Measurements from ENCODE around the gene LTBP2. TPM values are rescaled to one million over a fixed set of nuclear protein-coding genes. Genes with fewer than 3 reads are reported as not detected.

Gene LTBP2
- 0.03 TPM for polyA plus RNA-seq

DNA sequence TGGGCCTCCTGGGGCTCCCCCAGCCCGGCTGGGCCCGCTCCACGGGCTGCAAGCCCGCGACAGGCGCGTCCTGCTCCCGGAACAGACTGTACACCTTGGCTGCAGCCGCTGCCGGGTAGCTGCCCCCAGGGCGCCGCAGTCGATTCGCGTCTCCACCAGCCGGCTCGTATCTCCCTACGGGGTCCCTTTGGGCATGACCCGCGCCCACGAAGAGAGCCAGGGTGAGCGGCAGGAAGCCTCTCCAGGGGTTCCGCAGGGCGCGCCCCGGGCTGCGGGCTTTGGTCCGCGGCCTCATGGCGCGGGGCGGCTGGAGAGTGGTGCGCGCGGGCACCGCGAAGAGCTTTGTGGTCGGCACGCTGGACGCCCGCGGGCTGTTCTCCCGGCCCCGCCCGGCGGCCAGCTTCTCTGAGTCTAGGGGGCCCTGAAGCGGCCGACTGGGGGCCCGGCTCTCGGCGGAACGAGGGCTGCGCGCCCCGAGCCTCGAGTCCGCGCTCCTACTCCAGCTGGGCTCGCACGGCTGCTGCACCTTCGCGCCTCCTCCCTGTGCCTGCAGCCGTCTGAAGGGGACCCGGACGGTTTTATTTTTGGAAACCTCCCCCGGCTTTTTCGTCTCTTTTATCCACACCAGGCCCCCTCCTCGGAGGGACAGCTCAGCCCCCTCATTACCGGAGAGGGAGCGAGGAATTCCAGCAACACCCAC, at the start of gene LTBP2:
Gene LTBP2, minus strand, starts transcription at position 588 of the 700 bp plus-strand sequence. Its CDS starts 293 bp downstream, at position 295.
- Mint-ChIP-seq H3K9me3 (no peaks in the 10 kb centered on the region), H3K36me3 (no peaks in the 10 kb centered on the region), H3K27me3 (peaks cover 9% of the 10 kb centered on the region), H3K27ac (no peak within 1 kb of the TSS), H3K4me1 (peaks cover 21 to 30% (median 28%) of the 10 kb centered on the region in 3 donors), H3K4me3 (peak within 1 kb of the TSS; percentile 72 to 89 (median 84))

DNA sequence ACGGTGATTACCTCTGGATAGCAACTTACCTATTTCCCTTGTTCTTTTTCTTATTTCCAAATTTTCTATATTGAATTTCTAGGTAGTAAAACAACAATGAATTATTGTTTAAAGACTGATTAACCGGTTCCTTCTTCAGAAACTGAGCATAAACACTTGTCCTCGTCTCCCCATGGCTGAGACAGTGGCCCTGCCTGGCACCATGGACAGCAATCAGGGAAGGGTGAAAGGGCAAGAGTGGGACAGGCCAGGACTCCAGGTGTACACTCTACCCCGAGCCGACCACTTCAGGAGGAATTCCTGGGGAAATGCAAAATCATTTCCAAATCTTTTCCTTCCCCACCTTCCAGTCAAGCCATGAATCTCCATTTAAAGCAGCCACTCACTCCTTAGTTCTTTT, 48.8 kb upstream of the LTBP2 start:
- no peak overlapping the region for H3K4me3 Mint-ChIP-seq
- H3K27ac Mint-ChIP-seq: no peak overlapping the region
- no peaks in the 10 kb centered on the region for H3K27me3 Mint-ChIP-seq
- no peaks in the 10 kb centered on the region for H3K9me3 Mint-ChIP-seq
- peaks cover 7% of the 10 kb centered on the region for H3K36me3 Mint-ChIP-seq
- H3K4me1 Mint-ChIP-seq: no peaks in the 10 kb centered on the region

DNA sequence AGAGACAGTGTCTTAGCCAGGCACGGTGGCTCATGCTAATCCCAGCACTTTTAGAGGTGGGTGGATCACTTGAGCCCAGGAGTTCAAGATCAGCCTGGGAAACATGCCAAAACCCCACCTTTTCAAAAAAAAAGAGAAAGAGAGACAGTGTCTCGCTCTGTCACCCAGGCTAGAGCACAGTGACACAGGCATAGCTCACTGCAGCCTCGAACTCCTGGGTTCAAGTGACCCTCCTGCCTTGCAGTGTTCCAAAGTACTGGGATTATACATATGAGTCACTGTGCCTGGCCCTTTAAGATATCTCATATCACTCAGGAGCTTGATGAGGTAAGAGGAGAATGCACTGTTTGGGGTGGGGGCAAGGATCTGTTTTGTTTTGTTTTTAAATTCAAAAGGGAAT, 48.1 kb upstream of the LTBP2 start:
- Mint-ChIP-seq H3K4me3 (no peak overlapping the region), H3K27me3 (no peaks in the 10 kb centered on the region), H3K9me3 (no peaks in the 10 kb centered on the region), H3K4me1 (peaks cover 0 to 2% (median 0%) of the 10 kb centered on the region in 3 donors), H3K27ac (peak overlapping the region in 1 of 3 donors; percentile 53), H3K36me3 (peaks cover 7% of the 10 kb centered on the region)

DNA sequence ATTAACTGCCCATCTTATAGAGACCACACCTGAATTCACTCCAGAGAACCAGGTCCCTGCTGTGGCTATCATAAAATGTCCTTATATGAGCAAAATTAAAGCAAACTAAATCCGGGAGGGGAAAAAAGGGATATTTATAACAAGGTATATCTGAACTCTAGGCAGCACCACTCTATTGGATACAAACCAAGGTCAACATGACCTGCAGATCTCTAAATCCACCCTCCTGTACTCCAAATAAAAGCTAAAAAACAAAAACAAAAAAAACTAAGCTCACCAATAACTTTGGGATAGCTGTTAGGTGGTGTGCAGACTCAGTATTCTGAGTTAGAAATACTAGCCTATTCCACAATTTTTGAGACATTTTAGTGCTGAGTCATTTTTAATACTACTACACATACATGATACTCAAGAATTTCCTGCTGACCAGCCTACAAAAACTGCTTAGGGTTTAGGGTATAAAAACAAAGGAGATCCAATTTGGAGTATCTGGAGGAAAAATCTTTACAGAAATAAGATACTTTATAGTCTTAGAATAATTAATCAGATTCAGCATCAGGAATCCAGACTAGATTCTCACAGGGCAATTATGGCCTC, 46.6 kb upstream of the LTBP2 start:
- H3K4me1 Mint-ChIP-seq: peaks cover 0 to 2% (median 0%) of the 10 kb centered on the region in 3 donors
- no peak overlapping the region for H3K27ac Mint-ChIP-seq
- no peaks in the 10 kb centered on the region for H3K9me3 Mint-ChIP-seq
- no peaks in the 10 kb centered on the region for H3K27me3 Mint-ChIP-seq
- peaks cover 5% of the 10 kb centered on the region for H3K36me3 Mint-ChIP-seq
- H3K4me3 Mint-ChIP-seq: no peak overlapping the region

DNA sequence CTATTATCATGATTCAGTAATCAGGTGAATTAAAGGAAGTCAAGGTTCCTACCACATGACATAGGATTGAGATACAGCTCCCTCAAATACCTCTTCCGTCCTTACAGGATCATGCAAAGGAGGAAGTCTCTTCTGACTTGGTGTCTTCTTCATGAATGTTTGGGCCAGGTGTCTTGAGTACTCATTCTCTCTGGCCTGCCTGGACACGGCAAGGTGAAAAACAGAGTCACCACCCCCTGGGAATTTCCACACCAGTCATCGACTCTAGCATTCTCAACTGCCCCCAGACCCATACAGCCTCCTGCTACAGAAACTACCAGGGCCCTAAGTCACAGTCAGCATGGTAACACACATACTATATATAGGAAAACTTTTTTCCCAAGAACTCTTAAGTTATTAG, 44.9 kb upstream of the LTBP2 start:
- Mint-ChIP-seq H3K4me3 (no peak overlapping the region), H3K36me3 (peaks cover 5% of the 10 kb centered on the region), H3K4me1 (peaks cover 0 to 2% (median 0%) of the 10 kb centered on the region in 3 donors), H3K9me3 (no peaks in the 10 kb centered on the region), H3K27me3 (no peaks in the 10 kb centered on the region), H3K27ac (no peak overlapping the region)

DNA sequence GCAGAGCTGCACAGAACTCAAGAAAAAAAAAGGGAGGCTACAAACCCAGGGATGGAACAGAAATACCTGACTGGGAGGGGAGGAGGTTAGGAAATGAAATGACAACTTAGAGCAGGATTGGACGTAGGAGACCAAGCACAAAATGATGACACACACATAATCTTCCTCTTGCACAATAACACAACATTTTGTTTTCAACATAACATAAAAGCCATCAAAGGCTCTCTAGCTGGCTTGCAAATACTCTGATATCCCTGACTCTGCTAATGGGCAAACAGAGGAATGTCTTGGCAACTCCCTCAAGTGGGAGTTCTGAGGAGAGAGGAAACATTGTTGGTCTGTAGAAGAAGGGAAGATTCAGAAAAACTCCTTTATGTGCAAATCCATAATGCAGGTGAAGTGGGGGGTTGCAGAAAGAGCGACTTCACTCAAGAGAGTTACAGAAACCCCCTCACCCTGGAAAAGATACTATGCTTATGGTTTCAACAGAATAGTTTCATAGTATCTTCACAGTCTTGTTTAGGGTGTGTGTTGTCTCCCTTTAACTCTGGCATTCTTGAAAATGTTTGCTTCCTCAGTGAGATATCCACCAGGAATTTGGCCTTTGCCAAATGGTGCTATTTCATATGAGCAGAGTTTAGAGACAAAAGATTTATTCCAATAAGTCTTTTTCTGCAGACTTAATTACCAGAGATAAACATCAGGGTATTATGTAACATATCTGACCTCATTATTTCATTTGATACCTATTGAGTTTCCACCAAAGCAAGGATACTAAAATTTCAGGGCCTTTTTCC, 43.8 kb upstream of the LTBP2 start:
- Mint-ChIP-seq H3K4me3 (no peak overlapping the region), H3K36me3 (peaks cover 5% of the 10 kb centered on the region), H3K27ac (no peak overlapping the region)

DNA sequence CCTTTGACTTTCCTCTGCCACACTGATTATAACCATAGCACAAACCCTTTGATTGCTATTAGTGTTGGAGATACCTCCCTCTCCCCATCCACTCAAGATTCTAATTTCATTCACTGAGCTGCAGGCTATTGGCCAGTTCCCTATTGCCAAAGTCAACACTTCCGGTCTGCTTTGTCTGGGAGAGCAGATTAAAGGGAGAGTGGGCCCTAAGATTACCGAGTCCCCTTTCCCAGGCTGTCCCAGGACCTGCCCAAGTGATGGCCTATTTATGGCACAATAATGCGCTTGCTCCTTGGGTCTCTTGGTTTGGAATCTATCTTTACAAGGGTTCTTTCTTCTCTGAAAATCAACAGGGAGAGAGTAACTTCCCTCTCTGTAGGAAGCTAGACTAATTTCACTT, 42.9 kb upstream of the LTBP2 start:
- peaks cover 5% of the 10 kb centered on the region for H3K36me3 Mint-ChIP-seq
- H3K9me3 Mint-ChIP-seq: no peaks in the 10 kb centered on the region
- H3K4me1 Mint-ChIP-seq: peaks cover 0 to 2% (median 0%) of the 10 kb centered on the region in 3 donors
- H3K27me3 Mint-ChIP-seq: no peaks in the 10 kb centered on the region
- no peak overlapping the region for H3K27ac Mint-ChIP-seq
- H3K4me3 Mint-ChIP-seq: no peak overlapping the region

More for the DNA sequence above, 43.8 kb upstream of the LTBP2 start:
- peaks cover 0 to 2% (median 0%) of the 10 kb centered on the region in 3 donors for H3K4me1 Mint-ChIP-seq
- no peaks in the 10 kb centered on the region for H3K27me3 Mint-ChIP-seq
- H3K9me3 Mint-ChIP-seq: no peaks in the 10 kb centered on the region

DNA sequence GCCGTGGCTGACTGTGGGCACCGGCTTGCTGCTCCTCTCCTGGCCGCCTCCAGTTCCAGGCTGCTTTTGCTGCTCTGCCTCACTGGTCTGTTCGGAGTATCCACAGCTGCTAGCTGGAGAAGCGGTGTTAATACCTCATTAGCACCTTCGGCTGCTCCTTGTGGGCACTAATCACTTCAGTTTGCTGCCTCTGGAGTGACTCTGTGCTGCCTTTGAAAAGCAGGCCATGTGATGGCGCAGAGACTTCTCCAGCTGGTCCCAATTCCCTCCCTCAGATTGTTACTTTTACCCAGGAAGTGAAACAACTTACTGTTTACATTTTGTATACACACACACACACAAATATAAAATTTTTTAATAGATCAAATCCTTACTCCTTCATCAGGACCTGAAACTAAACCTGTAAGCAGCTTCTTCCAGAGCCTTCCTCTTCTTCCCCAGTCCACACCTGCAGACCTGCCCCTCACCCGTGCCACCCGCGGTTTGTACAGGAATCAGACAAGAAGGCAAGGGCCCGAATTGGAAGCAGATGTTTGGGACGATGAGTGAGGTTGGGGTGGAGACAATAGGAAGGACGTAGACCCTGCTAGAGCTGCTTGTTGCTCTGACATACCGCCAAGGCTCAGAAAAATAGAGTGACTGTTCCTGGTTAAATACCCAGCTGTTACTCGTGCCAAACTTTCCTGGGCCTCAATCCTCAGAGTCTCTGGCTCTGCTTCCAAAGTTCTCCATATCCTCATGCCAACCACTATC, 41.5 kb upstream of the LTBP2 start:
- Mint-ChIP-seq H3K36me3 (no peaks in the 10 kb centered on the region), H3K4me3 (no peak overlapping the region), H3K27me3 (peaks cover 2% of the 10 kb centered on the region), H3K4me1 (peaks cover 0 to 2% (median 0%) of the 10 kb centered on the region in 3 donors), H3K27ac (peak overlapping the region in 1 of 3 donors; percentile 13), H3K9me3 (no peaks in the 10 kb centered on the region)

DNA sequence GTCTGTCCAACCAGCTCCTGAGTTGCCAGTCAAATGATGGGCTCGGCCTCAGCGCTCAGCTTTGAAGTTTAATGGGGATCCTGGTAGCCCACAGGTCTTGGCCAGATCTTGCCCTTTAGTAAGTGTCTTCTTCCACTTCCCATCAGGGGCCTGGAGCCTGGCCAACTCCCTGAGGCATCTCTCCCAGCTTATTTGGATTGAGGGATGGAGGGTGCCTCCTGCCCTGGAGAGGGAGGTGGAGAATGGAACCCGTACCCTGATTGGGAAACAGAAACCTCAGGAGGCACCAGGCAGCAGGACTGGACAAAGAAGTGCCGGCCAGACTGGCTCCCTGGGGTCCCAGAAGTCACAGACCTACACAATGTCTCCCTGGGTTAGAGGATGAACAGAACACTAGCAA, 40.5 kb upstream of the LTBP2 start:
- peaks cover 2% of the 10 kb centered on the region for H3K36me3 Mint-ChIP-seq
- peaks cover 0 to 2% (median 0%) of the 10 kb centered on the region in 3 donors for H3K4me1 Mint-ChIP-seq
- H3K27ac Mint-ChIP-seq: no peak overlapping the region
- H3K27me3 Mint-ChIP-seq: peaks cover 4% of the 10 kb centered on the region
- no peaks in the 10 kb centered on the region for H3K9me3 Mint-ChIP-seq
- H3K4me3 Mint-ChIP-seq: no peak overlapping the region

DNA sequence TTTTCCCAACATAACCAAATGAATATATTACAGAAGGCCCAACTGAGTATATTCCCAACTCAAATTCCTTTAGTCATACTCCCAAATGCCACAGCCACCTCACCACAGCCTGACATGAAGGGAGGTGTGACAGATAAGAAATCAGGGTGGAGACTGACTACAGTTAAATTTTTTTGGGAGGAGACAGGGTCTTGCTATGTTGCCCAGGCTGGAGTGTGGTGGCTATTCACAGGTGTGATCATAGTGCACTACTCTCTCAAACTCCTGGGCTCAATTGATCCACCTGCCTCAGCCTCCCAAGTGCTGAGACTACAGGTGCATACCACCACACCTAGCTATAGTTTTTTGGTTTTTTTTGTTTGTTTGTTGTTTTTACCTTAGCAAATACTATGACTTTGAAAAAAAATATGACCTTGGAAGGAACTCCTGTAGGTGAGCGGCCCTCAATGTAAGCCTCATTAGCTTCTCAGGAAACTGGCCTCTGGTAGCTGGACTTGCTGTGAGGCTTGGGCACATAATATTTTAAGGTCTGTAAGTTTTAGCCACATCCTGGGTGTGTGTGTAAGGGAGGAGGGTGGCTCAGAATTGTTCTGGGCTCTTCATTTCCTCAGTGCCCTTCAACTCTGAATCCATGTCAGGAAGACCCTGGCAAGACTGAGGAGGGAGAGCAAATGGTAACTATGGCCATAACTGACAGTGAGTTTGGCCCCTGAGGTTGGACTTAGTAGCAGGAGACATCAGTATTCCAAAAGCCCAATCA, 39.1 kb upstream of the LTBP2 start:
- Mint-ChIP-seq H3K9me3 (no peaks in the 10 kb centered on the region), H3K36me3 (peaks cover 2% of the 10 kb centered on the region), H3K27me3 (peaks cover 5% of the 10 kb centered on the region), H3K4me1 (peaks cover 0 to 3% (median 2%) of the 10 kb centered on the region in 3 donors), H3K4me3 (no peak overlapping the region), H3K27ac (no peak overlapping the region)

DNA sequence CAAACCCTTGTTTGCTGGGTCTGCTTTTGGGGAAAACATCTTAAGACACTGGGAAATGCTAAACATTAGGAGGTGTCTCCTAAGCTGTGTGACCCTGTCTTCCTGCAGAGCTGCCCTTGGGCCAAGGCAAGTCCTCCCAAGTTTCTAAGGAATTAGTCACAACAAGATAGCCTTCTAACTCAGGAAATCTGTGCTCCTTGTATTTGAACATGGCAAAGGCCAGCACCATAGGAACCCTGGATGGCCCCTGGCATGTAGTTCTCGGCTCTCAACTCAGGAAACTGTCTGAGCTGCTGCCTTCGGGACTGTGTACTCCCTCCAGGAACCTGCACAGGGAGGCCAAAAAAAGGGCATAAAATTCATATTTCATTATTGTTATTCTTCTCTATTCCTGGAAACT, 37.6 kb upstream of the LTBP2 start:
- Mint-ChIP-seq H3K9me3 (no peaks in the 10 kb centered on the region), H3K27ac (no peak overlapping the region), H3K4me1 (peaks cover 0 to 4% (median 0%) of the 10 kb centered on the region in 3 donors), H3K4me3 (no peak overlapping the region), H3K36me3 (peaks cover 2% of the 10 kb centered on the region), H3K27me3 (peaks cover 5% of the 10 kb centered on the region)

DNA sequence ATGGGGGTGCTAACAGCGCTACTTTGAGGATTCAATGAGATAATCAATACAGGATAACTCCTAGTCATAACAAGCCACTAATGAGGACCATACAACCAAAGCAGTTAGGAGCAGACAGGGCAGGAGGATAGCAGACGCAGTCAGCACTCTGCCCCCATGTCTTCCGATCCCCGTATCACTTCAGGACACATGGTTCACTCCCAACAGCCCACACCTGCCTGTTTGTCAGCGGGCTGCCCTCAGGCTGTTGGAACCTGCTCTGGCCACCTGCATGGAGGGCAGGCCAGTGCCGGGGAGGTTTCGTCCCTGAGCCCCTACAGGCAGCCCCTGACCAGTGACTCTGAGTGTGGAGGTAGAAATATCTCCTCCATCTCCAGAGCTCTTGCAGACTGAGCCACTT, 37.1 kb upstream of the LTBP2 start:
- H3K27me3 Mint-ChIP-seq: peaks cover 5% of the 10 kb centered on the region
- H3K4me1 Mint-ChIP-seq: peaks cover 0 to 4% (median 0%) of the 10 kb centered on the region in 3 donors
- no peak overlapping the region for H3K27ac Mint-ChIP-seq
- H3K9me3 Mint-ChIP-seq: no peaks in the 10 kb centered on the region
- peaks cover 2% of the 10 kb centered on the region for H3K36me3 Mint-ChIP-seq
- no peak overlapping the region for H3K4me3 Mint-ChIP-seq

DNA sequence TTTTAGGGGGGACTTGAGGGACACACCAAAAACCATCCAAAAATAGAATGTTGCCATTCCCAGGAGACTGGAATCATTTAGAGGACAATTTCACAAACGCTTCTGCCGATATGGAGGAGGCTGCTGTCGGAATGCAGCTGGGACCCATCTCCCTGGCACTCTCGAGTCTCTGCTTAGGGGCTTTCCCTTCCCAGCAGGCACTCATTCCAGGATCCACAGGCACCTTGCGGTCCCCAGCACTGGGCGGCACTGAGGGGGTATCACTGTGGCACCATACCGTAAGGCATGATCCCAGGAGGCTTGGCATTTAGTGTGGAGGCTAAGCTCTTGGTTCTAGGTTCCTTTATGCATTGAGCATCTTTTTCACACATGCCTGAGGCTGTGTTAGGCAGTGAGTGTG, 36.6 kb upstream of the LTBP2 start:
- peaks cover 5% of the 10 kb centered on the region for H3K27me3 Mint-ChIP-seq
- H3K4me3 Mint-ChIP-seq: no peak overlapping the region
- no peak overlapping the region for H3K27ac Mint-ChIP-seq
- no peaks in the 10 kb centered on the region for H3K9me3 Mint-ChIP-seq
- peaks cover 2% of the 10 kb centered on the region for H3K36me3 Mint-ChIP-seq
- peaks cover 0 to 4% (median 0%) of the 10 kb centered on the region in 3 donors for H3K4me1 Mint-ChIP-seq

All from IgD-negative memory B cell (primary cell).